ENCODE measurements around the gene CCNL1. TPM values are rescaled to one million over a fixed set of nuclear protein-coding genes. Genes with fewer than 3 reads are reported as not detected.
"Not testable (repeated sequence)": the region's sequence is repeated elsewhere in the genome, so short reads cannot be mapped to it uniquely, and the experiment has no call there.

The CCNL1 gene
- total and polyA plus RNA-seq, 2 experiments from 2014 or later = 125 to 300 TPM

DNA sequence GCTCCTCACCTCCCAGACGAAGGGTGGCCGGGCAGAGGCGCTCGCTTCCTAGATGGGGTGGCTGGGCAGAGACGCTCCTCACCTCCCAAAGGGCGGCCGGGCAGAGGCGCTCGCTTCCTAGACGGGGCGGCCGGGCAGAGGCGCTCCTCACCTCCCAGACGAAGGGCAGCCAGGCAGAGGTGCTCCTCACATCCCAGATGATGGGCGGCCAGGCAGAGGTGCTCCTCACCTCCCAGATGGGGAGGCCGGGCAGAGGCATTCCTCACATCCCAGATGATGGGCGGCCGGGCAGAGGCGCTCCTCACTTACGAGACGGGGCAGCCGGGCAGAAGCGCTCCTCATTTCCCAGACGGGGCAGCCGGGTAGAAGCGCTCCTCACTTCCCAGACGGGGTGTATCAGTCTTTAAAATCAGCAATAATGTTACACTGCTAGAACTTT is 19.4 kb upstream of the CCNL1 start:
- Histone ChIP-seq H3K36me3 (replicated peaks; ENCODE audit: insufficient read depth, low read depth) (no peaks in the 10 kb centered on the region), H3K4me1 (ENCODE audit: insufficient read depth) (peaks cover 7% of the 10 kb centered on the region), H3K27me3 (no peaks in the 10 kb centered on the region), H3K4me2 (no peak overlapping the region), H3K9me3 (ENCODE audit: low read depth) (no peaks in the 10 kb centered on the region), H2AFZ (no peak overlapping the region), H3K27ac (no peak overlapping the region), H3K4me3 (no peak overlapping the region), H3K9me2 (replicated peaks; ENCODE audit: insufficient read depth) (no peaks in the 10 kb centered on the region), H3K79me2 (peaks cover 20% of the 10 kb centered on the region), H4K20me1 (ENCODE audit: insufficient read depth, poor library complexity, severe bottlenecking) (no peaks in the 10 kb centered on the region)
- no peak for TF ChIP-seq EZH2phosphoT487 (IDR thresholded peaks at IDR 0.05; ENCODE audit: low read depth, severe bottlenecking, unreplicated experiment)
- no peak for DNase-seq (ENCODE audit: low spot score)
- 95% methylated on average over 18 of the region's 27 CpGs for WGBS (ENCODE audit: low lambda C conversion rate, missing lambda C conversion rate)

- WGBS (ENCODE audit: low lambda C conversion rate, missing lambda C conversion rate) = over 99% methylated on average over 20 of the region's 54 CpGs
- not testable (repeated sequence) for H3K9me3 ChIP-seq (ENCODE audit: low read depth)
These were observed 18.8 kb upstream of the CCNL1 start for GRCh38 chr3:157178503-157179364.

GRCh38 chr3:157177801-157178453 is 18.0 kb upstream of the CCNL1 start:
- H3K36me3 ChIP-seq (replicated peaks; ENCODE audit: insufficient read depth, low read depth); H3K9me2 ChIP-seq (replicated peaks; ENCODE audit: insufficient read depth); H3K27me3 ChIP-seq; H2AFZ ChIP-seq; H3K27ac ChIP-seq; H4K20me1 ChIP-seq (ENCODE audit: insufficient read depth, poor library complexity, severe bottlenecking); H3K9me3 ChIP-seq (ENCODE audit: low read depth); H3K4me3 ChIP-seq; DNase-seq (ENCODE audit: low spot score); H3K4me2 ChIP-seq: not testable (repeated sequence)
- Histone ChIP-seq H3K79me2 (peaks cover 20% of the 10 kb centered on the region), H3K4me1 (ENCODE audit: insufficient read depth) (peaks cover 12% of the 10 kb centered on the region)
- 83% methylated on average over 9 of the region's 9 CpGs for WGBS (ENCODE audit: low lambda C conversion rate, missing lambda C conversion rate)

More at GRCh38 chr3:157178503-157179364, 18.8 kb upstream of the CCNL1 start:
- not testable (repeated sequence) for H2AFZ ChIP-seq; H3K27ac ChIP-seq; H3K4me2 ChIP-seq; DNase-seq (ENCODE audit: low spot score); H4K20me1 ChIP-seq (ENCODE audit: insufficient read depth, poor library complexity, severe bottlenecking); H3K36me3 ChIP-seq (replicated peaks; ENCODE audit: insufficient read depth, low read depth); H3K9me2 ChIP-seq (replicated peaks; ENCODE audit: insufficient read depth); H3K4me3 ChIP-seq; H3K27me3 ChIP-seq
- Histone ChIP-seq H3K79me2 (peaks cover 20% of the 10 kb centered on the region), H3K4me1 (ENCODE audit: insufficient read depth) (peaks cover 11% of the 10 kb centered on the region)

GRCh38 chr3:157176934-157177333 is 17.0 kb upstream of the CCNL1 start:
- 91% methylated on average over 10 of the region's 10 CpGs for WGBS (ENCODE audit: low lambda C conversion rate, missing lambda C conversion rate)
- DNase-seq (ENCODE audit: low spot score) = no peak
- no peaks in the 10 kb centered on the region for H3K9me2 ChIP-seq (replicated peaks; ENCODE audit: insufficient read depth)
- peak overlapping the region; percentile 97 for H3K27ac ChIP-seq
- TF ChIP-seq EZH2 (IDR thresholded peaks at IDR 0.05; ENCODE audit: borderline replicate concordance) = no peak
- TF ChIP-seq, protein P1, sequence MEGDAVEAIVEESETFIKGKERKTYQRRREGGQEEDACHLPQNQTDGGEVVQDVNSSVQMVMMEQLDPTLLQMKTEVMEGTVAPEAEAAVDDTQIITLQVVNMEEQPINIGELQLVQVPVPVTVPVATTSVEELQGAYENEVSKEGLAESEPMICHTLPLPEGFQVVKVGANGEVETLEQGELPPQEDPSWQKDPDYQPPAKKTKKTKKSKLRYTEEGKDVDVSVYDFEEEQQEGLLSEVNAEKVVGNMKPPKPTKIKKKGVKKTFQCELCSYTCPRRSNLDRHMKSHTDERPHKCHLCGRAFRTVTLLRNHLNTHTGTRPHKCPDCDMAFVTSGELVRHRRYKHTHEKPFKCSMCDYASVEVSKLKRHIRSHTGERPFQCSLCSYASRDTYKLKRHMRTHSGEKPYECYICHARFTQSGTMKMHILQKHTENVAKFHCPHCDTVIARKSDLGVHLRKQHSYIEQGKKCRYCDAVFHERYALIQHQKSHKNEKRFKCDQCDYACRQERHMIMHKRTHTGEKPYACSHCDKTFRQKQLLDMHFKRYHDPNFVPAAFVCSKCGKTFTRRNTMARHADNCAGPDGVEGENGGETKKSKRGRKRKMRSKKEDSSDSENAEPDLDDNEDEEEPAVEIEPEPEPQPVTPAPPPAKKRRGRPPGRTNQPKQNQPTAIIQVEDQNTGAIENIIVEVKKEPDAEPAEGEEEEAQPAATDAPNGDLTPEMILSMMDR (IDR thresholded peaks at IDR 0.05; ENCODE audit: poor library complexity) = no peak
- no peak for TF ChIP-seq EZH2phosphoT487 (IDR thresholded peaks at IDR 0.05; ENCODE audit: low read depth, severe bottlenecking, unreplicated experiment)
- H3K4me1 ChIP-seq (ENCODE audit: insufficient read depth) = peaks cover 12% of the 10 kb centered on the region
- no peaks in the 10 kb centered on the region for H3K27me3 ChIP-seq
- peaks cover 20% of the 10 kb centered on the region for H3K79me2 ChIP-seq
- H3K9me3 ChIP-seq (ENCODE audit: low read depth) = no peaks in the 10 kb centered on the region
- H3K4me2 ChIP-seq = peak overlapping the region; percentile 92
- peak overlapping the region; percentile 34 for H3K4me3 ChIP-seq
- H3K36me3 ChIP-seq (replicated peaks; ENCODE audit: insufficient read depth, low read depth) = no peaks in the 10 kb centered on the region
- H2AFZ ChIP-seq = no peak overlapping the region
- no peaks in the 10 kb centered on the region for H4K20me1 ChIP-seq (ENCODE audit: insufficient read depth, poor library complexity, severe bottlenecking)

Data from hepatocyte (in vitro differentiated cells).